Islet precursor cell (in vitro differentiated cells): ENCODE results near the gene SMO.

Source experiments
- DNase-seq: peaks from one replicate; pipeline ENCODE4 v3.0.0-alpha.2; 2018

Gene SMO

GRCh38 chr7:129188372-129188891 is at the start of gene SMO:
Gene SMO, plus strand, starts transcription at chr7:129188633. Its CDS starts 519 bp downstream, at chr7:129189152.
- peak; percentile 91 for DNase-seq

- no peak for DNase-seq
Observed at GRCh38 chr7:129143724-129144094, 44.7 kb upstream of the SMO start.

GRCh38 chr7:129144095-129144833 is 44.2 kb upstream of the SMO start, which contains the start of gene TSPAN33:
Gene TSPAN33, plus strand, starts transcription at chr7:129144707. Its CDS starts 274 bp downstream, at chr7:129144981.
- peak; percentile 94 for DNase-seq

GRCh38 chr7:129144834-129145668 is 43.4 kb upstream of the SMO start:
- no peak for DNase-seq

GRCh38 chr7:129146237-129146979 is 42.0 kb upstream of the SMO start:
- no peak for DNase-seq

GRCh38 chr7:129147731-129148130 is 40.7 kb upstream of the SMO start:
- DNase-seq: no peak

GRCh38 chr7:129149511-129149910 is 38.9 kb upstream of the SMO start:
- DNase-seq: no peak

GRCh38 chr7:129150199-129150996 is 38.0 kb upstream of the SMO start:
- DNase-seq: no peak

- no peak for DNase-seq
Observed at GRCh38 chr7:129157651-129158050, 30.8 kb upstream of the SMO start.

GRCh38 chr7:129159539-129159938 is 28.9 kb upstream of the SMO start:
- no peak for DNase-seq

- peak; percentile 10 for DNase-seq
Observed at GRCh38 chr7:129160161-129160905, 28.1 kb upstream of the SMO start.

GRCh38 chr7:129161524-129162225 is 26.8 kb upstream of the SMO start:
- DNase-seq: peak; percentile 40

GRCh38 chr7:129162732-129163131 is 25.7 kb upstream of the SMO start:
- DNase-seq: peak; percentile 49

GRCh38 chr7:129163875-129164544 is 24.4 kb upstream of the SMO start:
- DNase-seq: peak; percentile 4

GRCh38 chr7:129166745-129167144 is 21.7 kb upstream of the SMO start:
- no peak for DNase-seq

GRCh38 chr7:129167817-129168216 is 20.6 kb upstream of the SMO start:
- DNase-seq: no peak

GRCh38 chr7:129168231-129169021 is 20.0 kb upstream of the SMO start:
- no peak for DNase-seq

- peak; percentile 69 for DNase-seq
Observed at GRCh38 chr7:129169171-129169671, 19.2 kb upstream of the SMO start.
